Measurements from ENCODE around the gene AADACL4. TPM values are rescaled to one million over a fixed set of nuclear protein-coding genes. Genes with fewer than 3 reads are reported as not detected.

AADACL4 gene
- polyA plus RNA-seq, 2 donors, result not detected

DNA sequence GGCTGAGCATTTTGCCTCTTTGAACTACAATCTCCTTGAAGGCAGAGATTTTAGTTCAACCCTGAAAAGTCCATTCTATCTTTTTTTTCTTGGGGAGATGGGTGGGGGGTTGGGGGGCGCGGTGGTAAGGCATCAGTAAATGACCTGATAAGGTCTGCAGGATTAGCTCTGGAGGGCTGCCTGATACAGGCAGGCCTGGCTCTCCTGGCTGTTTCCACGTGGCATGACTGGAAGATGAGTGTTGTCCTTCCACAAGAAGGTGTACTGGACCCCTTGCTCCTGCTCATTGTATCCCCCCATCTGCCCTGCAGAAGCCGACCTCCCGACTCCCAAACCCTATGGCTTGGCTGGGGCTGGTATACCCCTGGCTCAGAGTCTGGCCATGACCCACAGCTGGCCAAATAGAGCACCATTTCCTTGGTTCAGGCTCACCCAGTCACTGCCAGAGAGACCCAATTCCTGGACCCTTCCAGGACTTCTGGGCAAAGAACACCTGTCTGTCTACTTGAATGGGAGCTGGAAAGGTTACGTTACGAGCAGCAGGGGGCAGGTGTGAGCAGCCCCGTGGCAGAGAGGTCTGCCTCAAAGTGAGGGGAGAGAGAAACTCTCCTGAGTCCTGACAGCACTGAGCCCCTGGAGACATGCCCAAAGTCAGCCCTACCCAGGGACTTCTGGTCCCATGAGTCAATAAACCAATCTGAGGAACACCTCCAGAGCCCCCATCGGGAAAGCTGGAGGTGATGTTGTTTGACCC, 42.8 kb upstream of the AADACL4 start:
- H3K4me3 ChIP-seq (ENCODE audit: low read depth in 1 of 2, low read length in 2 of 2), result no peak overlapping the region
- peaks cover 0 to 18% of the 10 kb centered on the region in 2 donors for H3K36me3 ChIP-seq (ENCODE audit: control insufficient read depth in 2 of 2, insufficient read depth in 2 of 2, low read length in 1 of 2)
- peaks cover 6 to 47% of the 10 kb centered on the region in 2 donors for H3K4me1 ChIP-seq (ENCODE audit: control insufficient read depth in 2 of 2, insufficient read depth in 2 of 2, low read length in 1 of 2)
- no peaks in the 10 kb centered on the region for H3K27me3 ChIP-seq (ENCODE audit: control insufficient read depth in 1 of 2, insufficient read depth in 2 of 2, low read length in 2 of 2)
- 55 to 56% methylated on average over 9 of the region's 9 CpGs for WGBS, 2 donors
- peak overlapping the region; percentile 32 to 59 for H3K27ac ChIP-seq (ENCODE audit: low read depth in 2 of 2, low read length in 1 of 2)
- no peaks in the 10 kb centered on the region for H3K9me3 ChIP-seq (ENCODE audit: control insufficient read depth in 2 of 2, insufficient read depth in 1 of 2, low read depth in 1 of 2, low read length in 1 of 2)

DNA sequence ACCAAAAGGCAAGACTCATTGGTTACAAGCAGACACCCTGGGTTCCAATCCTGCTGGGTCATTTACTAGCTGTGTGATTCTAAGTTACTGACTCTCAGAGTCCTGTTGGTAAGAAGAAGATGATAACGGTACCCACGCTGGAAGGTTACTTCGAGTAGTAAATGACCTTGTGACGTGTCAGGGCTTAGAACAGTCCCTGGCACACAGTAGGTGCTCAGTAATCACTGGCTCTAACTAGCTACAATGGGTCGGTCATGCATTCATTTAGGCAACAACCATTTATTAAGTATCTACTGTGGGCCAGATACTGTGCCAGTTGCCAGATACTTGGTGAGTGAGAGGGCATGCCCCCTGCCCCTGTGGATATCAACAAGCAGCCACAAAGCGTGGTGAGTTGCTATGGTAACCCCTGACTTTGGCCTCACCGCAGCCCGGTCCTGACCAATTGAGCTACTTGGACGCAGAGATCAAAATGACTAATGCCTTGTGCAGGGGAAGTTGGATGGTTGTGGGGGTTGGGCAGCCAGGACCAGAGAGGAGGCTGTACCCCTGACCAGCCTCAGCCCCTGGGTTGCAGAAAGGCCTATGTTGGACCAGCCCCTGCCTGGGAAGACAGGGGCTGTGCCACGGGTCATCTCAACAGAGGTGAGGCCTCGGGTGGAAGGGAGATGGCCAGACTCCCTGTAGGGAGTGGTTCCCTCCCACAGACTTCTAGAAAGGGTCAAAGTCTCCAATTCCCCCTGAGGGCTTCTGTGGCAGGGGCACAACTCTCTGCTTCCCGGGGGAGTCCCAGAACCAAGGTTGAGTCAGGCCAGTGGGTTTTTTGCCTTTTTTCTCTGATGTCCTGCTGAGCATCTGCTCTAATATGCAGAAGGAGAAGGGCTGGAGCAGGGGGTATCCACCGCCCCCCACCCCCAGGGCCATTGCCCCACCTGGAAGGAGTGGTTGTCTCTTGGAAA, 41.9 kb upstream of the AADACL4 start:
- 54 to 59% methylated on average over 13 of the region's 13 CpGs for WGBS, 2 donors

DNA sequence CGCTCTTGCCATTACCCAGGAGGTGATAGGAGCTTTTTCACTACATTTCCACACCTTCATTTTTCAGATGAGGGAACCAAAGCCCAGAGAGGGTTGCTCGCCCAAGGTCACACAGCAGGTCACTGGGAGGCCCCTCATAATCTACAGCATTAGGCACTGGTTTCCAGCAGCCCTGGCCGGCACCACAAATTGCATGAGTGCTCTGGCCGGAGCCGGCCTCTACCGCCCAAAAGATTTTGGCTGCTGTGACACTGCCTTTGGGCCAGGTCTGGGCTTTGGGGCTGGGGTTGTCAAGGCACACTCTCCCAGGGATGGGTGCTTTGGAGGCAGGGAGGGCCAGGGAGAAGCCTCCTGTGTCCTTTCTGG, 41.2 kb upstream of the AADACL4 start:
- Histone ChIP-seq H3K4me3 (ENCODE audit: low read depth in 1 of 2, low read length in 2 of 2) (no peak overlapping the region), H3K27ac (ENCODE audit: low read depth in 2 of 2, low read length in 1 of 2) (peak overlapping the region in 1 of 2 donors; percentile 22), H3K36me3 (ENCODE audit: control insufficient read depth in 2 of 2, insufficient read depth in 2 of 2, low read length in 1 of 2) (peaks cover 0 to 18% of the 10 kb centered on the region in 2 donors), H3K27me3 (ENCODE audit: control insufficient read depth in 1 of 2, insufficient read depth in 2 of 2, low read length in 2 of 2) (no peaks in the 10 kb centered on the region), H3K4me1 (ENCODE audit: control insufficient read depth in 2 of 2, insufficient read depth in 2 of 2, low read length in 1 of 2) (peaks cover 6 to 37% of the 10 kb centered on the region in 2 donors), H3K9me3 (ENCODE audit: control insufficient read depth in 2 of 2, insufficient read depth in 1 of 2, low read depth in 1 of 2, low read length in 1 of 2) (no peaks in the 10 kb centered on the region)
- WGBS, 2 donors, result 75 to 76% methylated on average over 6 of the region's 6 CpGs

More for the DNA sequence above, 41.9 kb upstream of the AADACL4 start:
- H3K9me3 ChIP-seq (ENCODE audit: control insufficient read depth in 2 of 2, insufficient read depth in 1 of 2, low read depth in 1 of 2, low read length in 1 of 2), result no peaks in the 10 kb centered on the region
- H3K27ac ChIP-seq (ENCODE audit: low read depth in 2 of 2, low read length in 1 of 2), result peak overlapping the region; percentile 32 to 59
- H3K4me1 ChIP-seq (ENCODE audit: control insufficient read depth in 2 of 2, insufficient read depth in 2 of 2, low read length in 1 of 2), result peaks cover 6 to 39% of the 10 kb centered on the region in 2 donors
- no peak overlapping the region for H3K4me3 ChIP-seq (ENCODE audit: low read depth in 1 of 2, low read length in 2 of 2)
- H3K36me3 ChIP-seq (ENCODE audit: control insufficient read depth in 2 of 2, insufficient read depth in 2 of 2, low read length in 1 of 2), result peaks cover 0 to 18% of the 10 kb centered on the region in 2 donors
- no peaks in the 10 kb centered on the region for H3K27me3 ChIP-seq (ENCODE audit: control insufficient read depth in 1 of 2, insufficient read depth in 2 of 2, low read length in 2 of 2)

DNA sequence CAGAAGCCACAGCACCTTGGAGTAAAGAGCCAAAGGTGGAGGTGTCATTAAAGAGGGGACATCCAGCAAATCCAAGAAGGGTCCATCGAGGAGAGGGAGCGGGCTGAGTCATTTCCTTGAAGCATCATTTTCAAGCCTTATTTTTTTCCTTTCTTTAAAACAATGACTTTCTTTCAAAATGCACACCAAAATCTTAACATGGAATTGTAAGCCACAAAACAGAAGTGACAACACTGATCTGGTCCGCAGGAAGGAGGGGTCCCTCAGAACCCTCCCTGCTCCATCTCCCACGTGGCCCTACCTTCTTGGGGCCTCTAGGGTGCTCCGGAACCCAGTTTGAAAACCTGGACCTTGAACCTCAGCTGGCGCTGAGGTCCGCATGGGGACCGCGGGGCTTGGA, 40.7 kb upstream of the AADACL4 start:
- Histone ChIP-seq H3K36me3 (ENCODE audit: control insufficient read depth in 2 of 2, insufficient read depth in 2 of 2, low read length in 1 of 2) (peaks cover 0 to 19% of the 10 kb centered on the region in 2 donors), H3K4me1 (ENCODE audit: control insufficient read depth in 2 of 2, insufficient read depth in 2 of 2, low read length in 1 of 2) (peaks cover 6 to 33% of the 10 kb centered on the region in 2 donors), H3K27me3 (ENCODE audit: control insufficient read depth in 1 of 2, insufficient read depth in 2 of 2, low read length in 2 of 2) (no peaks in the 10 kb centered on the region), H3K9me3 (ENCODE audit: control insufficient read depth in 2 of 2, insufficient read depth in 1 of 2, low read depth in 1 of 2, low read length in 1 of 2) (no peaks in the 10 kb centered on the region), H3K4me3 (ENCODE audit: low read depth in 1 of 2, low read length in 2 of 2) (no peak overlapping the region), H3K27ac (ENCODE audit: low read depth in 2 of 2, low read length in 1 of 2) (peak overlapping the region in 1 of 2 donors; percentile 22)
- WGBS, 2 donors, result 76% methylated on average over 9 of the region's 9 CpGs

DNA sequence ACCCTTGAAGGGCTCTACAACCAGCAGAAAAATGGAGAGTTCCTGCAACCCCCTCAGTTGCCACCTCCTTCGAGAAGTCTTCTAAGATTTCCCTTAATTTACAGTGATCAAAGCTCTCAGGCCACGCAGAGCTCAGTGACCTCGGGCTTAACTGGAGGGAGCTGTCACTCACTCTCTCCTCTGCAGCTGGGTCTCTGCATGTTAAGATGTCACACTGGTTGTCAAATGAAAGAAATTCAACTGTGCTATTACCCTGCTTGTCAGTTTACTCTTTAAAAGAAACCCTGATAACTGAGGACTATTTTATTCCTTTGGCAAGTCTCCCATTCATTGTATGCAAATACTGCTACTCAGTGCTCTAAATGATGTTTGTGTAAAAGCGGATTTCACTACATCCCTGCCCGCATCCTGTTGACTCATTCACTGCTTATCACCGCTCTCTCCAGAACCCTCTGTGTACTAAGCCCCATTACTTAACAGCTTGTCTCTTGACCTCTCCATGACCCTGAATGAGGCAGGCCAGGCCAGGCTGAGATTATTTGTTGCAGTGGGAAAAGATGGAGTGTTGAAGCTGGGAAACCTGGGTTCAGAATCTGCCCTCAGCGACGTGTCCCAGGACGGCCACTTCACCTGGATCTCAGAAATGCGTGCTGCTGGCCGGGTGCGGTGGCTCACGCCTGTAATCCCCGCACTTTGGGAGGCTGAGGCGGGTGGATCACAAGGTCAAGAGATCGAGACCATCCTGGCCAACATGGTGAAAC, 39.6 kb upstream of the AADACL4 start:
- Histone ChIP-seq H3K27ac (ENCODE audit: low read depth in 2 of 2, low read length in 1 of 2) (peak overlapping the region; percentile 14 to 57), H3K36me3 (ENCODE audit: control insufficient read depth in 2 of 2, insufficient read depth in 2 of 2, low read length in 1 of 2) (peaks cover 0 to 25% of the 10 kb centered on the region in 2 donors), H3K9me3 (ENCODE audit: control insufficient read depth in 2 of 2, insufficient read depth in 1 of 2, low read depth in 1 of 2, low read length in 1 of 2) (no peaks in the 10 kb centered on the region), H3K4me1 (ENCODE audit: control insufficient read depth in 2 of 2, insufficient read depth in 2 of 2, low read length in 1 of 2) (peaks cover 4 to 33% of the 10 kb centered on the region in 2 donors), H3K4me3 (ENCODE audit: low read depth in 1 of 2, low read length in 2 of 2) (no peak overlapping the region), H3K27me3 (ENCODE audit: control insufficient read depth in 1 of 2, insufficient read depth in 2 of 2, low read length in 2 of 2) (no peaks in the 10 kb centered on the region)
- WGBS, 2 donors, result 53 to 62% methylated on average over 16 of the region's 16 CpGs

DNA sequence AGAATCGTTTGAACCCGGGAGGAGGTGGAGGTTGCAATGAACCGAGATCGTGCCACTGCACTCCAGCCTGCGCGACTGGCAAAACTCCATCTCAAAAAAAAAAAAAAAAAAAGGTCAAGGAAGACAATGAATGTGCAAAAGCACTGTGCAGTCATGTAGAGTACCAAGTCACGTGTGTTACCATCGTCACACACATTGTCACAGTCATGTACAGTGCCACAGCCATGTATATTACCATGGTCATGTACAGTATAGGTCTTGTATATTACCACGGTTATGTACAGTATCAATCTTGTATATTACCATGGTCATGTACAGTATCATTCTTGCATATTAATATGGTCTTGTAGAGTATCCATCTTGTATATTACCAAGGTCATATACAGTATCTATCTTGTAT, 38.9 kb upstream of the AADACL4 start:
- peaks cover 4 to 37% of the 10 kb centered on the region in 2 donors for H3K4me1 ChIP-seq (ENCODE audit: control insufficient read depth in 2 of 2, insufficient read depth in 2 of 2, low read length in 1 of 2)
- no peaks in the 10 kb centered on the region for H3K27me3 ChIP-seq (ENCODE audit: control insufficient read depth in 1 of 2, insufficient read depth in 2 of 2, low read length in 2 of 2)
- H3K36me3 ChIP-seq (ENCODE audit: control insufficient read depth in 2 of 2, insufficient read depth in 2 of 2, low read length in 1 of 2), result peaks cover 0 to 26% of the 10 kb centered on the region in 2 donors
- 86 to 92% methylated on average over 9 of the region's 9 CpGs for WGBS, 2 donors
- no peak overlapping the region for H3K4me3 ChIP-seq (ENCODE audit: low read depth in 1 of 2, low read length in 2 of 2)
- H3K27ac ChIP-seq (ENCODE audit: low read depth in 2 of 2, low read length in 1 of 2), result no peak overlapping the region
- H3K9me3 ChIP-seq (ENCODE audit: control insufficient read depth in 2 of 2, insufficient read depth in 1 of 2, low read depth in 1 of 2, low read length in 1 of 2), result no peaks in the 10 kb centered on the region

DNA sequence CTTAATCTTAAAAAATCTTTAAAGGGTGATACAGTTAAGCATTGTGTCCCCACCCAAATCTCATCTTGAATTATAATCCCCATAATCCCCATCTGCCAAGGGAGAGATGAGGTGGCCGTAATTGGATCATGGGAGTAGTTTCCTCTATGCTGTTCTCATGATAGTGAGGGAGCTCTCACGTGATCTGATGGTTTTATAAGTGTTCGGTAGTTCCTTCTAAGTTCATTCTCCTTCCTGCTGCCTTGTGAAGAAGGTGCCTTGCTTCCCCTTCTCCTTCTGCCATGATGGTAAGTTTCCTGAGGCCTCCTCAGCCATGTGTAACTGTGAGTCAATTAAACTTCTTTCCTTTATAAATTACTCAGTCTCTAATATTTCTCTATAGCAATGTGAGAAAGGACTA, 36.6 kb upstream of the AADACL4 start:
- Histone ChIP-seq H3K36me3 (ENCODE audit: control insufficient read depth in 2 of 2, insufficient read depth in 2 of 2, low read length in 1 of 2) (peaks cover 6 to 32% of the 10 kb centered on the region in 2 donors), H3K9me3 (ENCODE audit: control insufficient read depth in 2 of 2, insufficient read depth in 1 of 2, low read depth in 1 of 2, low read length in 1 of 2) (no peaks in the 10 kb centered on the region), H3K27ac (ENCODE audit: low read depth in 2 of 2, low read length in 1 of 2) (peak overlapping the region in 1 of 2 donors; percentile 36), H3K4me1 (ENCODE audit: control insufficient read depth in 2 of 2, insufficient read depth in 2 of 2, low read length in 1 of 2) (peaks cover 0 to 18% of the 10 kb centered on the region in 2 donors), H3K4me3 (ENCODE audit: low read depth in 1 of 2, low read length in 2 of 2) (no peak overlapping the region), H3K27me3 (ENCODE audit: control insufficient read depth in 1 of 2, insufficient read depth in 2 of 2, low read length in 2 of 2) (no peaks in the 10 kb centered on the region)
- WGBS, 2 donors, result 69 to 70% methylated on average over 3 of the region's 3 CpGs

DNA sequence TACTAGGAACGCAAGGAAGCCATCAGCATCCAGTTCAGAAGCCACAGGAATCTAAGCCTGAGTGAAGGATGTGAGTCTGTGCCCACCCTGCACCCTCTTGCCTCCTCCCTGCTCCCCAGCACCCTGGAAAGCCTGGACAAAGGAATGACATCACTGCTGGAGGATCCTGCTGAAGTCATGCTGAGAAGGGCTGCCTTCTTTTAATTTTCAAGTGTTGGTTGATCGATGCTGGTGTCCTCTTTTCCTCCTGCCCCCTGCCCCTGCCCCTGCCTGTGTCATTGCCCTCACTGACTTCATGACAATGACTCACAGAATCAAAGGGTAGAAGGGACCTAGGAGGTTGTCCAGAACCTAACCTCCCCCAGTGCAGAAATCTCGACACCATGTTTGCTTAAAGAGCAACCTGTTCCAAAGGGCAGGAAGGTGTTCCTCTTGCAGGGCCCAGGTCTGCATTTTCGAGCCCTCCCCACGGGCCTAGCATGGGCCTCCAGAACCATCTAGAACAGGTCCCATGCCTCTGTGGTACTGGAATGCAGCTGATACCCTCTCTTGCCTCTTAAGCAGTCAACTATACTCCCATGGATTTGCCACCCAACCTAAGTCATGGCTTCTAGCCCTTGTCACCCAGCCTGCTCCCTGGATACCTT, 35.5 kb upstream of the AADACL4 start:
- Histone ChIP-seq H3K27ac (ENCODE audit: low read depth in 2 of 2, low read length in 1 of 2) (peak overlapping the region in 1 of 2 donors; percentile 45), H3K9me3 (ENCODE audit: control insufficient read depth in 2 of 2, insufficient read depth in 1 of 2, low read depth in 1 of 2, low read length in 1 of 2) (no peaks in the 10 kb centered on the region), H3K36me3 (ENCODE audit: control insufficient read depth in 2 of 2, insufficient read depth in 2 of 2, low read length in 1 of 2) (peaks cover 6 to 29% of the 10 kb centered on the region in 2 donors), H3K4me1 (ENCODE audit: control insufficient read depth in 2 of 2, insufficient read depth in 2 of 2, low read length in 1 of 2) (peaks cover 0 to 16% of the 10 kb centered on the region in 2 donors), H3K27me3 (ENCODE audit: control insufficient read depth in 1 of 2, insufficient read depth in 2 of 2, low read length in 2 of 2) (no peaks in the 10 kb centered on the region), H3K4me3 (ENCODE audit: low read depth in 1 of 2, low read length in 2 of 2) (no peak overlapping the region)
- WGBS, 2 donors, result 72 to 84% methylated on average over 5 of the region's 5 CpGs

All from esophagus (tissue), 2 donors.